Measurements from ENCODE around the gene CCNO. TPM values are rescaled to one million over a fixed set of nuclear protein-coding genes. Genes with fewer than 3 reads are reported as not detected.

CCNO gene
- total RNA-seq, 1 donor from 2014 or later = not detected

GRCh38 chr5:55219770-55220169 lies 13.6 kb downstream of the CCNO start:
- no peak for TF ChIP-seq CTCF (IDR thresholded peaks at IDR 0.05)
- Mint-ChIP-seq H3K4me3 (no peak overlapping the region), H3K27ac (no peak overlapping the region), H3K9me3 (no peaks in the 10 kb centered on the region), H3K27me3 (peaks cover 58% of the 10 kb centered on the region), H3K4me1 (peaks cover 35% of the 10 kb centered on the region), H3K36me3 (ENCODE audit: low read depth) (no peaks in the 10 kb centered on the region)
- intact Hi-C loops (cut with micrococcal nuclease) = no loop called here
- ChIA-PET POLR2A (no interaction called here), CTCF (no interaction called here)
- DNase-seq (no peak), ATAC-seq (ENCODE audit: low read depth) (no peak)

- Mint-ChIP-seq H3K27ac (no peak overlapping the region), H3K4me1 (peaks cover 33% of the 10 kb centered on the region), H3K36me3 (ENCODE audit: low read depth) (no peaks in the 10 kb centered on the region), H3K27me3 (peaks cover 52% of the 10 kb centered on the region), H3K9me3 (no peaks in the 10 kb centered on the region), H3K4me3 (no peak overlapping the region)
- DNase-seq = no peak
- intact Hi-C loops (cut with micrococcal nuclease) = no loop called here
- no peak for TF ChIP-seq CTCF (IDR thresholded peaks at IDR 0.05)
- POLR2A ChIA-PET = no interaction called here
- CTCF ChIA-PET = interaction anchor here (0.6 kb wide), 1 partner anchor 414 kb away, joined by 3 read pairs; no protein-coding TSS in a partner anchor
- no peak for ATAC-seq (ENCODE audit: low read depth)
These were observed 14.4 kb downstream of the CCNO start for GRCh38 chr5:55218967-55219366.

- ATAC-seq (ENCODE audit: low read depth) = no peak
- H3K9me3 Mint-ChIP-seq = no peaks in the 10 kb centered on the region
- no peak overlapping the region for H3K27ac Mint-ChIP-seq
- H3K27me3 Mint-ChIP-seq = peaks cover 21% of the 10 kb centered on the region
- TF ChIP-seq CTCF (IDR thresholded peaks at IDR 0.05) = no peak
- intact Hi-C loops (cut with micrococcal nuclease) = no loop called here
- no peaks in the 10 kb centered on the region for H3K36me3 Mint-ChIP-seq (ENCODE audit: low read depth)
- no peaks in the 10 kb centered on the region for H3K4me1 Mint-ChIP-seq
- no peak overlapping the region for H3K4me3 Mint-ChIP-seq
- DNase-seq = no peak
- ChIA-PET POLR2A (interaction anchor here (0.6 kb wide), 2 partner anchors 14 to 202 kb away, joined by 3 to 4 read pairs; no protein-coding TSS in a partner anchor), CTCF (no interaction called here)
These were observed 22.1 kb downstream of the CCNO start for GRCh38 chr5:55211184-55211874.

GRCh38 chr5:55205001-55205400 lies 28.4 kb downstream of the CCNO start:
- no peaks in the 10 kb centered on the region for H3K36me3 Mint-ChIP-seq (ENCODE audit: low read depth)
- H3K27ac Mint-ChIP-seq = no peak overlapping the region
- TF ChIP-seq CTCF (IDR thresholded peaks at IDR 0.05) = no peak
- ChIA-PET POLR2A (no interaction called here), CTCF (no interaction called here)
- DNase-seq = no peak
- H3K4me3 Mint-ChIP-seq = no peak overlapping the region
- intact Hi-C loops (cut with micrococcal nuclease) = no loop called here
- peaks cover 29% of the 10 kb centered on the region for H3K27me3 Mint-ChIP-seq
- H3K9me3 Mint-ChIP-seq = no peaks in the 10 kb centered on the region
- no peak for ATAC-seq (ENCODE audit: low read depth)
- H3K4me1 Mint-ChIP-seq = no peaks in the 10 kb centered on the region

DNA sequence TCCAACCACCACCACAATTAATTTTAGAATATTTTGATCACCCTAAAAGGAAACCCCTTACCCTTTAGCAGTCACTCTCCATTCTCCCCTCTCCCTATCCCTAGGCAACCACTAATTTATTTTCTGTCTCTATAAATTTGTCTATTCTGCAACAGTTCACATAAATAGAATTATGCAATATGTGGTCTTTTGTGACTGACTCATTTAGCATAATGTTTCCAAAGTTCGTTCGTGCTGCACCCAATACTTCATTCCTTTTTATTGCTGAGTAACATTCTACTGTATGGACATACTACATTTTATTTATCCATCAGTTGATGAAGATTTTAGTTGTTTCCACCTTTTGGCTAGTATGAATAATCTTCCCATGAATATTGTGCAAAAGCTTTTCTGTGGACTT lies 42.2 kb downstream of the CCNO start:
- ATAC-seq (ENCODE audit: low read depth) (no peak), DNase-seq (no peak)
- POLR2A ChIA-PET = no interaction called here
- no peak overlapping the region for H3K4me3 Mint-ChIP-seq
- CTCF ChIA-PET = no interaction called here
- H3K27me3 Mint-ChIP-seq = peaks cover 37% of the 10 kb centered on the region
- intact Hi-C loops (cut with micrococcal nuclease) = no loop called here
- H3K9me3 Mint-ChIP-seq = no peaks in the 10 kb centered on the region
- H3K36me3 Mint-ChIP-seq (ENCODE audit: low read depth) = no peaks in the 10 kb centered on the region
- H3K4me1 Mint-ChIP-seq = no peaks in the 10 kb centered on the region
- H3K27ac Mint-ChIP-seq = no peak overlapping the region
- no peak for TF ChIP-seq CTCF (IDR thresholded peaks at IDR 0.05)

Measured in activated B cell treated with CpG ODN at 0.5 μM for 24 hours (primary cell).